Stomach (tissue), 9 donors: Measurements from ENCODE around the gene GPC5. TPM values are rescaled to one million over a fixed set of nuclear protein-coding genes. Genes with fewer than 3 reads are reported as not detected.
A peak's percentile ranks its signal among the peaks of the same experiment; 100 is the strongest.

Experiments used
- DNase-seq, 2 donors: peaks; one replicate each; pipeline versions ENCODE4 v3.0.0 to v3.0.0-alpha.2; 2013 to 2019
- H3K27ac ChIP-seq, 5 donors: fragments of 200-600 bp in 4 of 5; sonication (generic) in 4 of 5; one replicate each; pipeline ENCODE4 v1.5.1; 2013 to 2019; ENCODE audit warnings: mild to moderate bottlenecking in 1 of 5, moderate library complexity in 1 of 5
- H3K27me3 ChIP-seq, 3 donors: fragments of 200-600 bp; sonication (generic); one replicate each; pipeline ENCODE4 v1.5.1; 2017 to 2019; ENCODE audit warnings: mixed run types in 1 of 3
- H3K36me3 ChIP-seq, 4 donors: fragments of 200-600 bp; sonication (generic); 1 replicate in 3 of 4; 2 replicates in 1 of 4; pipeline ENCODE4 v1.5.1; 2016 to 2019
- H3K4me1 ChIP-seq, 4 donors: fragments of 200-600 bp; sonication (generic); one replicate each; pipeline ENCODE4 v1.5.1; 2016 to 2019
- H3K4me3 ChIP-seq, 4 donors: fragments of 200-600 bp; sonication (generic) in 3 of 4; one replicate each; pipeline ENCODE4 v1.5.1; 2016 to 2019; ENCODE audit warnings: mild to moderate bottlenecking in 1 of 4
- H3K9me3 ChIP-seq, 4 donors: fragments of 200-600 bp; sonication (generic); one replicate each; pipeline ENCODE4 v1.5.1; 2016 to 2019
- EP300 ChIP-seq: sonication (generic); formaldehyde crosslinking; IDR thresholded peaks from one replicate; pipeline ENCODE4 v1.6.1; 2017; ENCODE audit warnings: antibody characterized with exemption
- POLR2A ChIP-seq, 4 donors: fragments of 450-650 bp; IDR thresholded peaks; one replicate each; pipeline ENCODE4 v1.6.1; 2016; ENCODE audit warnings: antibody characterized with exemption in 4 of 4, control low read depth in 2 of 4, mild to moderate bottlenecking in 1 of 4, moderate library complexity in 1 of 4
- POLR2AphosphoS5 ChIP-seq, 3 donors: sonication (generic); formaldehyde crosslinking; IDR thresholded peaks; one replicate each; pipeline ENCODE4 v1.6.1; 2016; ENCODE audit warnings: antibody characterized with exemption in 3 of 3
- WGBS, 5 donors: extraction: QIAGEN DNeasy Blood & Tissue Kit in 3 of 5; methylation state at CpG; one replicate each; pipeline versions ENCODE4 v1.1.5 to v1.1.7; 2013 to 2018; 5-methylcytosine and 5-hydroxymethylcytosine counted together
- intact Hi-C: fragments of 100-400 bp; cut with DNase I; formaldehyde crosslinking; loops from one replicate; pipeline ENCODE4 v1.15.1; 2023; ENCODE audit warnings: low total_unique reads
- polyA plus RNA-seq, 3 donors: library from polyadenylated mRNA; stranded (reverse); fragments of 200-250 nt; gene quantifications; one replicate each; pipeline ENCODE4 v1.2.3, GENCODE V29; 2013
- total RNA-seq, 5 donors: library from RNA; depleted of rRNA; stranded (reverse); fragments of >200 nt; gene quantifications; one replicate each; pipeline versions ENCODE4 v1.1.0 to v1.2.3, GENCODE V29; 2014 to 2016
- TF ChIP-seq, protein P1 (sequence below), 7 experiments: fragments of 450-650 bp in 4 of 7; fragments of 200-600 bp in 3 of 7; sonication (generic) in 3 of 7; IDR thresholded peaks; one replicate each; pipeline ENCODE4 v1.5.1; 2016 to 2019; ENCODE audit warnings: antibody characterized with exemption in 7 of 7, control low read depth in 2 of 7, mild to moderate bottlenecking in 1 of 7
- donor health status: healthy with polysubstance abuse.
- donor health status: Bipolar disorder and iron deficiency.
- donor health status: healthy.

GPC5 gene
- total and polyA plus RNA-seq, 8 donors = 0.87 to 2.8 TPM; not detected in 6

DNA sequence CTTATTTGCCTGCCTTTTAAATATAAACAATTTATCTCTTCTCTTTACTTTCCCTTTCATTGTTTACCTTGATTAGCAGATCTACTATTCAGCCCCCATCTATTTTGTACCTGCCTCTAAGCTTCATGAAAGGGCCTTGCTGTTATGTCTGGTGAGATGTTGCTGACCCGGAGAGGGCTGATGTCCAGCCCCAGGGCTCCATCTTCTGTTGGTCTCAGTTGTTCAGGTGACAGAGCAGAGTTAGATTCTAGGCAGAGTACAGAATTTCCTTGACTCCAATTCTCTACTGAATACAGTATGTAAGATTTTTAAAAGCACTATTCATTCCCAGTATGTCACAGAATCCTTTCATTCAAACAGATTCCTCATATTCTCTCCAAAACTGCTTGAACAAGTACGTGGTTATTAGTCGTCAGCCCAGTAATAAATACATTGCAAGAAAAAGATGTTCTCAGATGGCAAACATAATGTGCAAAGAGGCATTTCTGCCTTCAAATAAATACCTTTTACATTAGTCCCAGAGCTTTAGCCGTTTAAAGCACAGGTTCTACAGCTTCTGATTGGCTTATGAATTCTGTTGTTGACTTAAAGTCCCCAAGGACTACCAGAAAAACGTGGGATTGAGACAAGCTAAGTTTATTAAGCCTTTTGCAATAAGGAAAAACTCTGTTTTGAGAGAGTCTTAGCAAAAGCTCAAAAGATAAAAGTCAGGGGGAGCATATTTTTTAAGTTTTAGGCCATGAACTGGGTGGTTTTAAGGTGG lies 159.1 kb downstream of the GPC5 start:
- Histone ChIP-seq H3K4me1 (no peaks in the 10 kb centered on the region), H3K36me3 (no peaks in the 10 kb centered on the region), H3K27ac (no peak overlapping the region), H3K27me3 (no peaks in the 10 kb centered on the region), H3K4me3 (no peak overlapping the region), H3K9me3 (peaks cover 0 to 14% (median 0%) of the 10 kb centered on the region in 4 donors)
- TF ChIP-seq POLR2A (IDR thresholded peaks at IDR 0.05) = no peak
- TF ChIP-seq, protein P1, sequence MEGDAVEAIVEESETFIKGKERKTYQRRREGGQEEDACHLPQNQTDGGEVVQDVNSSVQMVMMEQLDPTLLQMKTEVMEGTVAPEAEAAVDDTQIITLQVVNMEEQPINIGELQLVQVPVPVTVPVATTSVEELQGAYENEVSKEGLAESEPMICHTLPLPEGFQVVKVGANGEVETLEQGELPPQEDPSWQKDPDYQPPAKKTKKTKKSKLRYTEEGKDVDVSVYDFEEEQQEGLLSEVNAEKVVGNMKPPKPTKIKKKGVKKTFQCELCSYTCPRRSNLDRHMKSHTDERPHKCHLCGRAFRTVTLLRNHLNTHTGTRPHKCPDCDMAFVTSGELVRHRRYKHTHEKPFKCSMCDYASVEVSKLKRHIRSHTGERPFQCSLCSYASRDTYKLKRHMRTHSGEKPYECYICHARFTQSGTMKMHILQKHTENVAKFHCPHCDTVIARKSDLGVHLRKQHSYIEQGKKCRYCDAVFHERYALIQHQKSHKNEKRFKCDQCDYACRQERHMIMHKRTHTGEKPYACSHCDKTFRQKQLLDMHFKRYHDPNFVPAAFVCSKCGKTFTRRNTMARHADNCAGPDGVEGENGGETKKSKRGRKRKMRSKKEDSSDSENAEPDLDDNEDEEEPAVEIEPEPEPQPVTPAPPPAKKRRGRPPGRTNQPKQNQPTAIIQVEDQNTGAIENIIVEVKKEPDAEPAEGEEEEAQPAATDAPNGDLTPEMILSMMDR (IDR thresholded peaks at IDR 0.05) = no peak
- no peak for TF ChIP-seq EP300
- TF ChIP-seq POLR2AphosphoS5 (IDR thresholded peaks at IDR 0.05) = no peak
- intact Hi-C loops = no loop called here
- 45 to 58% (median 55%) methylated on average over 5 of the region's 5 CpGs for WGBS, 5 donors
- no peak for DNase-seq

DNA sequence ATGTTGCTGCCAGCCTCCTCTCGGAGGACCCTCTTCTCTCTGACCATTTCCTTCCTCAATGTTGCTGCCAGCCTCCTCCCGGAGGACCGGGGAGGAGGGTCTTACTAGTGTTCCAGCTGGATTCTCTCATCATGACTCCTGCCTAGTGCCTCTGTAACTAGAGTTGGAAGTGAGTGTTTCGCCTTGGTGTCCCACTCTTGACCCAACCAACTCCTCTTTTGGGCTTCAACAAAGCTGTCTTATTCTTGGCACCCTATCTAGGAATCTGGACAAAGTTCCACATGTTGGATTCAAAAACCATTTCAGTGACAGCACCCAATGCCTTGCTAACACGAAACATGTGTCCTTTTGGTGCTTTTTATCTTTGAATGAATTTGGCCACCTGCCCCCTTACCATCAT lies 165.4 kb downstream of the GPC5 start:
- no peaks in the 10 kb centered on the region for H3K27me3 ChIP-seq
- no peak overlapping the region for H3K27ac ChIP-seq
- no peaks in the 10 kb centered on the region for H3K4me1 ChIP-seq
- H3K36me3 ChIP-seq = no peaks in the 10 kb centered on the region
- TF ChIP-seq, protein P1 (IDR thresholded peaks at IDR 0.05) = no peak
- TF ChIP-seq POLR2AphosphoS5 (IDR thresholded peaks at IDR 0.05) = no peak
- TF ChIP-seq POLR2A (IDR thresholded peaks at IDR 0.05) = no peak
- TF ChIP-seq EP300 = no peak
- intact Hi-C loops = no loop called here
- no peak overlapping the region for H3K4me3 ChIP-seq
- no peaks in the 10 kb centered on the region for H3K9me3 ChIP-seq
- 42 to 75% (median 63%) methylated on average over 5 of the region's 5 CpGs for WGBS, 5 donors
- DNase-seq = peak in 1 of 2 donors; percentile 16

DNA sequence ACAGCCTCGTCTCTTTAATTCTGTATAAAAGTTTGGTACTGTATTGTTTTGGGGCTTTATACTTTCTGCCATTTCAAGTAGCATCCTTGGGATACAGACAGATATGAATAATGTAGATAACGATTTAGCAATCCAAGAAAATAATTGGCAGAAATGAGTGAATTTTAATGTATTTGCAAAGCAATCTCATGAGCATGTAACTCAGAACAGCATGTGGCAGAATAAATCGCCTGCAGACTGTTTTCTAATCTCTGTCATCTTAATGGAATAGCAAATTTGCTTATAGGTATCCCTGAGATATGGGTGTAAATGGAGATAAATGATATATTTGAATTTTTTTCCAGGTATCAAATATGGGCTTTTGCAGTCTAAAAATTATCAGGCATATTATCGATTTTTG lies 166.0 kb downstream of the GPC5 start:
- intact Hi-C loops = no loop called here
- Histone ChIP-seq H3K36me3 (no peaks in the 10 kb centered on the region), H3K9me3 (no peaks in the 10 kb centered on the region), H3K27ac (no peak overlapping the region), H3K4me3 (no peak overlapping the region), H3K27me3 (no peaks in the 10 kb centered on the region), H3K4me1 (no peaks in the 10 kb centered on the region)
- 60 to 79% (median 70%) methylated on average over 4 of the region's 4 CpGs for WGBS, 5 donors
- DNase-seq = no peak
- TF ChIP-seq EP300 (no peak), POLR2AphosphoS5 (IDR thresholded peaks at IDR 0.05) (no peak), POLR2A (IDR thresholded peaks at IDR 0.05) (no peak)
- TF ChIP-seq, protein P1 (IDR thresholded peaks at IDR 0.05) = no peak

DNA sequence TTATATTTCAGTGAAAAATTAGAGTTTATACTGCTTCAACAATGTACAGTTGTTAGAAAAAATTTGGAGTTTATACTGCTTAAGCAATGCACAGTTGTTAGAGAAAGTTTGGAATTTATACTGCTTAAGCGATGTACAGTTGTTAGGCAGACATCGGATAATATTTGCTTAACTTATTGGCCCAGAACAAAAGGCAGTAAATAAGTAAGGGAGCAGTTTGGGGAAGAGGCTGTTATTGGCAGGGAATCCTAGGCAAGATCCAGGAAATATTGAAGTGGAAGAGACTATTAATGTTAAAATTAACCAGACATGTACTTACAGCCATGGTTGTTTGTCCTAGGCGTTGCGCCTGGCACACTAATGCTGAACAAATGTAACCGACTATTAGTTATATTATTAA lies 166.9 kb downstream of the GPC5 start:
- H3K9me3 ChIP-seq = no peaks in the 10 kb centered on the region
- H3K4me1 ChIP-seq = no peaks in the 10 kb centered on the region
- WGBS, 5 donors = 65 to 83% (median 76%) methylated on average over 5 of the region's 5 CpGs
- no peak for TF ChIP-seq POLR2A (IDR thresholded peaks at IDR 0.05)
- no peak for TF ChIP-seq POLR2AphosphoS5 (IDR thresholded peaks at IDR 0.05)
- TF ChIP-seq EP300 = no peak
- TF ChIP-seq, protein P1 (IDR thresholded peaks at IDR 0.05) = no peak
- H3K36me3 ChIP-seq = no peaks in the 10 kb centered on the region
- no peak overlapping the region for H3K4me3 ChIP-seq
- peak in 1 of 2 donors; percentile 32 for DNase-seq
- intact Hi-C loops = no loop called here
- H3K27ac ChIP-seq = no peak overlapping the region
- H3K27me3 ChIP-seq = no peaks in the 10 kb centered on the region
